OCI-LY7 (cell line): ENCODE results near the gene STXBP5. TPM values are rescaled to one million over a fixed set of nuclear protein-coding genes. Genes with fewer than 3 reads are reported as not detected.

ENCODE experiments used
- BruUV-seq: library from RNA; stranded (reverse); fragments of 400-500 nt; replicated peaks from 2 replicates; lab custom pipeline; 2021; lab: Mats Ljungman, UMichigan
- CTCF ChIA-PET: fragments of 300-600 bp; sonication (Branson Sonifier 250); formaldehyde crosslinking; loops from one replicate; lab custom pipeline; 2022; ENCODE audit warnings: antibody characterized with exemption; ENCODE audit not compliant: unreplicated experiment; lab: Charles Lee
- POLR2A ChIA-PET: fragments of 300-600 bp; sonication (Branson Sonifier 250); formaldehyde crosslinking; loops from one replicate; lab custom pipeline; 2022; ENCODE audit warnings: antibody characterized with exemption; lab: Charles Lee
- DNase-seq: peaks from one replicate; pipeline ENCODE4 v3.0.0-alpha.2; 2015; ENCODE audit warnings: low spot score
- H2AFZ ChIP-seq: fragments of 200-600 bp; sonication (generic), shearing (Covaris generic); 2 replicates; pipeline ENCODE4 v1.6.1; 2014; ENCODE audit warnings: mild to moderate bottlenecking, antibody characterized with exemption, low read length, moderate library complexity
- H3K27ac ChIP-seq: fragments of 200-600 bp; sonication (generic); 2 replicates; pipeline ENCODE4 v1.5.1; 2014; ENCODE audit warnings: mixed run types, low read depth, mild to moderate bottlenecking, moderate library complexity, low read length, inconsistent platforms; ENCODE audit not compliant: poor library complexity, severe bottlenecking
- H3K36me3 ChIP-seq: fragments of 200-600 bp; sonication (generic); 2 replicates; pipeline ENCODE4 v1.6.1; 2014; ENCODE audit warnings: mild to moderate bottlenecking, antibody characterized with exemption, low read length, moderate library complexity, mixed read lengths; ENCODE audit not compliant: insufficient read depth
- H3K4me1 ChIP-seq: fragments of 200-600 bp; sonication (generic); 2 replicates; pipeline ENCODE4 v1.5.1; 2014; ENCODE audit warnings: mild to moderate bottlenecking, low read length; ENCODE audit not compliant: insufficient read depth, poor library complexity, severe bottlenecking
- H3K4me2 ChIP-seq: fragments of 200-600 bp; sonication (generic); 2 replicates; pipeline ENCODE4 v1.6.1; 2014; ENCODE audit warnings: mild to moderate bottlenecking, low read length
- H3K4me3 ChIP-seq: fragments of 200-600 bp; sonication (generic); 2 replicates; pipeline ENCODE4 v1.5.1; 2014; ENCODE audit warnings: mild to moderate bottlenecking, low read depth, low read length; ENCODE audit not compliant: poor library complexity, severe bottlenecking
- H3K79me2 ChIP-seq: fragments of 200-600 bp; sonication (generic); 2 replicates; pipeline ENCODE4 v1.6.1; 2016; ENCODE audit warnings: low read depth, mild to moderate bottlenecking, low read length, moderate library complexity, mixed read lengths; ENCODE audit not compliant: insufficient read depth
- H3K9me2 ChIP-seq: fragments of 200-600 bp; sonication (generic); 2 replicates; pipeline ENCODE4 v1.6.1; 2016; ENCODE audit warnings: mild to moderate bottlenecking, low read length, mixed read lengths; ENCODE audit not compliant: insufficient read depth
- H3K9me3 ChIP-seq: fragments of 200-600 bp; sonication (generic); 2 replicates; pipeline ENCODE4 v1.6.1; 2014; ENCODE audit warnings: mild to moderate bottlenecking, mixed run types, low read length, mixed read lengths
- H4K20me1 ChIP-seq: fragments of 200-600 bp; sonication (generic); 2 replicates; pipeline ENCODE4 v1.6.1; 2014; ENCODE audit warnings: mild to moderate bottlenecking, antibody characterized with exemption, low read length, moderate library complexity, mixed read lengths; ENCODE audit not compliant: insufficient read depth
- CTCF ChIP-seq: fragments of 200-600 bp; sonication (generic); conservative IDR thresholded peaks from 2 replicates; pipeline ENCODE4 v1.5.1; 2014; ENCODE audit warnings: mild to moderate bottlenecking, antibody characterized with exemption, low read length, moderate library complexity, mixed read lengths
- EZH2phosphoT487 ChIP-seq: fragments of 200-600 bp; sonication (generic); IDR thresholded peaks from 2 replicates; pipeline ENCODE4 v1.6.1; 2018; ENCODE audit warnings: low read depth, borderline replicate concordance, mild to moderate bottlenecking, mixed run types, antibody characterized with exemption, low read length, moderate library complexity, mixed read lengths
- intact Hi-C: fragments of 100-400 bp; cut with micrococcal nuclease; formaldehyde crosslinking; loops from one replicate; pipeline ENCODE4 v1.10.0; 2022; ENCODE audit not compliant: unreplicated experiment
- total RNA-seq, 2 experiments: library from RNA; depleted of rRNA in 1 of 2; stranded (reverse); fragments of >200 nt in 1 of 2; shearing (Covaris generic) in 1 of 2; gene quantifications; 2 replicates each; pipeline ENCODE4 v1.2.3, GENCODE V29; 2014 to 2022

Gene STXBP5
- total RNA-seq, 2 experiments from 2014 or later = 12.3 to 15.4 TPM

GRCh38 chr6:147173675-147174308 is 30.4 kb upstream of the STXBP5 start:
- Histone ChIP-seq H3K4me2 (no peak overlapping the region), H2AFZ (no peak overlapping the region), H3K9me2 (no peaks in the 10 kb centered on the region), H4K20me1 (no peaks in the 10 kb centered on the region), H3K36me3 (no peaks in the 10 kb centered on the region), H3K4me3 (no peak overlapping the region), H3K4me1 (no peaks in the 10 kb centered on the region), H3K9me3 (no peaks in the 10 kb centered on the region), H3K27ac (no peak overlapping the region), H3K79me2 (no peaks in the 10 kb centered on the region)
- no peak for TF ChIP-seq CTCF
- TF ChIP-seq EZH2phosphoT487 = no peak
- no peak for DNase-seq
- intact Hi-C loops = no loop called here
- ChIA-PET CTCF (no interaction called here), POLR2A (no interaction called here)
- no TSS peak for BruUV-seq

- Histone ChIP-seq H3K27ac (no peak overlapping the region), H4K20me1 (no peaks in the 10 kb centered on the region), H3K36me3 (no peaks in the 10 kb centered on the region), H3K4me2 (no peak overlapping the region), H3K4me1 (no peaks in the 10 kb centered on the region), H3K79me2 (no peaks in the 10 kb centered on the region), H3K9me3 (no peaks in the 10 kb centered on the region), H2AFZ (no peak overlapping the region), H3K4me3 (no peak overlapping the region), H3K9me2 (no peaks in the 10 kb centered on the region)
- CTCF ChIA-PET = no interaction called here
- intact Hi-C loops = no loop called here
- TF ChIP-seq EZH2phosphoT487 (no peak), CTCF (no peak)
- DNase-seq = no peak
- POLR2A ChIA-PET = no interaction called here
- BruUV-seq = no TSS peak
Measured at GRCh38 chr6:147176795-147177194, 27.4 kb upstream of the STXBP5 start.

GRCh38 chr6:147177286-147177685 is 26.9 kb upstream of the STXBP5 start:
- TF ChIP-seq EZH2phosphoT487 (no peak), CTCF (no peak)
- Histone ChIP-seq H3K79me2 (no peaks in the 10 kb centered on the region), H3K9me3 (no peaks in the 10 kb centered on the region), H3K4me3 (no peak overlapping the region), H3K4me2 (no peak overlapping the region), H3K4me1 (no peaks in the 10 kb centered on the region), H2AFZ (no peak overlapping the region), H3K36me3 (no peaks in the 10 kb centered on the region), H4K20me1 (no peaks in the 10 kb centered on the region), H3K9me2 (no peaks in the 10 kb centered on the region), H3K27ac (no peak overlapping the region)
- intact Hi-C loops = no loop called here
- POLR2A ChIA-PET = interaction anchor here (0.5 kb wide), 1 partner anchor 190 kb away, joined by 3 read pairs; no protein-coding TSS in a partner anchor
- BruUV-seq = no TSS peak
- no peak for DNase-seq
- CTCF ChIA-PET = no interaction called here
